HK-2 (cell line): Measurements from ENCODE around the gene CACTIN.
"Not testable (repeated sequence)": the region's sequence is repeated elsewhere in the genome, so short reads cannot be mapped to it uniquely, and the experiment has no call there.

Experiments used
- DNase-seq: peaks from one replicate; pipeline ENCODE4 v3.0.0-alpha.2; 2018; ENCODE audit not compliant: unreplicated experiment

CACTIN gene

DNA sequence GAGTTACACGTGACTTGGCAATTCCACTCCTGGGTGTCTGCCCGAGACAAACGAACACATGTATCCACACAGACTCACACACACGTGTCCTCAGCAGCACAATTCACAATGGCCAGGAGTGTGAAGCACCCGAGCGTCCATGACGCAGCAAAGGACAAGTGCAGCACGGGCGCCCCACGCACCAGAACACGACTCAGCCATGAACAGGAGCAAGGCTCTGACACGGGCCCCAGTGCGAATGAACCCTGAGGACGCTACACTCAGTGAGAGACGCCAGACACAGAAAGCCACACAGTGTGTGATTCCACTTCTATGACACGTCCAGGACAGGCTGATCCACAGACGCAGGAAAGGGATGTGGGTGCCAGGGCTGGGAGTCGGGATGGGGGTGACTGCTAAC lies 37.2 kb upstream of the CACTIN start:
- no peak for DNase-seq

DNA sequence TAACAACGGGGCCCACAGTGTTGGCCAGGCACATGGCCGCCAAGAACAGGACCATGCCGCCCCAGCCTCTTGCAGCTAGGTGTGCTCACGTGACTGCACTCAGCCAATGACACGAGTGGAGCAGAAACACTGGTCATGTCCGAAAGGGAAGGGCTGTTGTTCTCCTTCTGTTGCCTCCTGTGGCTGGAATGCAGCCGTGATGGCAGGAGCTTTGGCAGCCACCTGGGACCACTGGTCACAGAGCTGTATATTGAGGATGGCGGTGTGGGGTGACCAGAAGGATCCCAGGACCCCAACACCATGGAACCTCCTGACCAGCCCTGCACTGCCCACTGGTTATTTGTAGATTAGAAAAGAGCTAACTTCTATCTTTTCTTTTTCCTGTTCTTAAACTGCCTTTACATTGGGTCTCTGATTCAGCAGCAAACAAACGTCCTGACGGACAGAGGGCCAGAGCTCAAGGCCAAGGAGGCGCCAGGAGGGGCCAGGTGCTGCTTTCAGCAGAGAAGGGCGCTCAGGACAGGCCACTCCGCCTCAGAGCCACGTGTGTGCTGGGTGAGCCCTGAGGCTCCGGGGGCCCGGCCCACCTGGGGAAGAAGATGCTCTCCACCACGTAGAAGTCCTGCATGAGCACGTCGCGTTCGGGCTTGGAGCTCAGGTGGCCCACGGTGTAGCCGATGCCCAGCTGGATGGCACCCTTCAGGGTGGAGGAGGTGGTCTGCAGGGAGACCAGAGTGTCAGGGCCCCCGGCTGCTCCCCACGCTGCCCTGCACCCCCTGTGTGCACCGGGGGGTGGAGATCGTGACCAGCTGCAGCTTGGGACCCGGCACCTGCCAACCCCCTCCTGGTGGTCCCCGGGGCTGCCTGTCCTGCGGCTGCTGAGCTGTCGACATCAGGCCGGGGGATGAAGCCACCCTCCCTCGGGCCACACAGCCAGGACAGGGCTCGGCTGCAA lies 35.0 kb upstream of the CACTIN start:
- DNase-seq = no peak

DNA sequence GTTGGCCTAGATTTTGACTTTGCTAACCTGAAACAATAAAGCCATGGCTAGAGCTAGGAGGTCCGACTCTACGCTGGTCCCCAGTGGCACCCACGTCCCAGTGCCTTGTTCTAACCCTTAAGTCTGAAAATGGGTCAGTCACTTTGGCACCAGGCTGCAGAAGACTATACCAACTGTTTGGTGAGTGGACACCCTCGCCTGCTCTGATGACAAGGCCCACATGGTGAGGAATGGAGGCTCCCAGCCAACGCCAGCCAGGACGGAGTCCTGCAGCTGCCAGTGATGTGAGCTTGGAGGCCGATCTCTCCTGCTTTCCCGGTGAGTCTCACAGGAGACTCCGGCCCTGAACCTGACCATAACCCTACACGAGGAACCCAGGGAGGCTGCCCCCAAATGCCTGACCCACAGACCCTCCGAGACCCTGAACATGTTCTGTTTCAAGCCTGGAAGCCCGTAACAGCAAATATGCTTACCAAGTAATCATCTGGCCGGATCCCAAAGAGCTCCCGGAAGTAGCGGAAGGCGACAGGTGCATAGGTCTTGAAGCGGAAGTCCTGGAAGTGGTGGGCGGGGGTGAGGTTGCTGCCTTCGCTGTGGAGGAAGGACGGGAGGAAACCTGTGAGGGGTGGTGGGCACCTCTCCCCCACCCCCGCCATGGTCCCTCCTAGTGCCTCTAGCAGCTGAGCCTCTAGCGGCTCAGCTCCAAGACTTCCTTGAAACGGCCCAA lies 34.1 kb upstream of the CACTIN start:
- no peak for DNase-seq

DNA sequence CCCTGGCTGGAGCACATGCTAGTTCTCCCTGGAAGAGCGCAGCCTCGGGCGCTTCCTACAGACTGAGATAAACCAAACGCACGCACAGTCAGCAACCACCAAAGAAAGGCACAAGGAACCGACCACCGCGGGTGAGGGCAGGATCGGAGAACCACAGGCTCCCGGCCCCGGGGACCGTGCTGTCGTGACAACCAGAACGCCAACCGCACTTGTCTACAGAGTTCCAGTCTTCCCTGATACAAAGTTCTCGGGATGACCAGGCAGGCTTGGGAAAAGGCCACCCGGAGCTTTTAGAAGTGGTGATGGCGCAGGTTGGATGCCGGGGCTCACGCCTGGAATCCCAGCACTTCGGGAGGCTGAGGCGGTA lies 33.1 kb upstream of the CACTIN start:
- no peak for DNase-seq

DNA sequence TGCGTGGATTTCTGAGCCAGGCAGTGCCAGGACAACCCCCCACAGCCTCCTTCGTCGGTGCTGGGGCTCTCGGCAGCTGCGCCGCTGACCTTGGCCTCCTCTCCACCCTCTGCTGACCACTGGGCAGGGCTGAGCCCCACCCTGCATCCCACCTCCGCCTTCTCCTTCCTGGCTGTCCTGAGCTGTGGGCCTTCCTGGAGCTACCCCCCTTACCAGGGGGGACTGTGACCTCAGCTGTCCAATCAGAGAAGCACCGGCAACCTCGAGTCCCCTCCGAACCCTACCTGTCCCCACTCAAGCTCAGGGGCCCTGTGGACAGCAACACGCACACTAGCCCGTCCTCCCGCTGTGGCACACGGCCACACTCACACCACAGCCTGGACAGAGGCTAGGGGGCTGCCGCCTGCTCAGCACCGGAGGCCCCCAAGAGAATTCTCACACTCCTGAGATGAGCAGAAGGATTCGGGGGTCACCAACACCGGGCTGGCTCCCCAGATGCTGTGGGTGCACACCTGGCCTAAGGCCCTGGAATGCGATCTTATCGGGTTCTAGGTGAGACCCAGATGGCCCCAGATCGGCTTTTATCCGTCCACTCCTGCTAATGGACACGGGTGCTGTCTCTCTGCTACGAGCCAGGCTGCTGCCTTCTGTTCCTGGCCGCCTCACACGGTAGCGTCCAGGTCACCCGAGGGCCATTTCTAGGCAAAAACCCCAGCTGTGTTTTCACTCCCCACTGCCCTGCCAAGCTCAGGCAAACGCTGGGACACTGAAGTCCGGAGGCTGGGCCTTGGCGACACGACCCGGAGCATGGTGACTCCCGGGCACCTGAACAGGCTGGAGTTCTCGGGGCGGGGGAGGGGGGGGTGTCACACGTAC lies 32.5 kb upstream of the CACTIN start:
- no peak for DNase-seq

DNA sequence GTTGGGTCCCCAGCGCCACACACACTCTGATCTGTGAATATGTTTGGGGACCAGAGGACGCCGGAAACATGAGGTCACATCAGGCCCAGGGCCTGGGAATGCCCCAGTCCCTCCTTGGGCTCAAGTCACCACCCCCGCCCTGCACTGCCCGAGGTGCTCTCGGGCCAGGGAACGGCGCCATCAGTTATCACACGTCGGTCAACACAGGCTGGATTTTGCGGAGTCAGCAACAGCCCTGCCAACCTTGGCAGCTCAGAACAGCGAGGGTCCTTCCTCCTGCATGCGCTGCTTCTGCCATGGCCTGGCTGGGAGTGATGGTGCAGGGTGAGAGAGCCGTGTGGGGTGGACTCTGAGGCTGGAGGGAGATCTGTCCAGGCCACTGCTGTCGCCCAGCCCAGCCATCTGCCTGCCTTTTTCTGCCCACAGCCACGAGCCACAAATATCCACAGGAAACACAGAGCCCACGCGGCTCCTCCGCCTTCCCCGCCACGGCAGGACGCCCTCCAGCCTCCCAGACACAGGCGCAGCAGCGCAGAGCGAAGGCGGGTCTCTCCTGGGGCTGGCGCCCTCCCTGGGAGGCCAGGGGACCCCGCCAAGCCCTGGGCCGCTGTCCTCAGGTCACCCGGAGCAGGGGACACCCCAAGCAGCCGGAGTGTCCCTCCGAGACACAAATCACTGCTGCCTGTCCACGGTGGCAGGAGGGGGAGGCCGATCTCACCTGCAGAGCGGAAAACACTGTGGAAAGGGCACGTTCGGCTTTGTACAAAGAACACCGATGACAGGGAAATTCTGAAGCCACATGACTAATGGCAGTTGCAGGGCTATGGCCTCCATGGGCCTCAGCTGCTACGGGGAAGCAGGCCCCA lies 31.6 kb upstream of the CACTIN start:
- DNase-seq = no peak

DNA sequence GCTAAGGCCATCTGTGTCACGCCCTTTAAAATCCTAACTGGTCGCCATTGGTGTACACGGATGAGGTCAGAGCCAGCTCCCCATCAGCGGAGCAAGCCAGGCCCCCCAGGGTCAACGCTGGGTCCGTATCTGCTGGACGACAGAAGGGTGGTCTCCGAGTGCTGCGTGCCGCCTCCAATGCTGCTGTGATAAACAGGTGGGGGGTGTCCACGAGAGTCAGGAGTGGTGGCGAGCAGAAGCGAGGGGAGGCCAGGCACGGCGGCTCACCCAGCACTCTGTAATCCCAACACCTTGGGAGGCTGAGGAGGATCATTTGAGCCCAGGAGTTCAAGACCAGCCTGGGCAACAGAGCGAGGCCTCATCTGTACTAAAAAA lies 30.8 kb upstream of the CACTIN start:
- no peak for DNase-seq

DNA sequence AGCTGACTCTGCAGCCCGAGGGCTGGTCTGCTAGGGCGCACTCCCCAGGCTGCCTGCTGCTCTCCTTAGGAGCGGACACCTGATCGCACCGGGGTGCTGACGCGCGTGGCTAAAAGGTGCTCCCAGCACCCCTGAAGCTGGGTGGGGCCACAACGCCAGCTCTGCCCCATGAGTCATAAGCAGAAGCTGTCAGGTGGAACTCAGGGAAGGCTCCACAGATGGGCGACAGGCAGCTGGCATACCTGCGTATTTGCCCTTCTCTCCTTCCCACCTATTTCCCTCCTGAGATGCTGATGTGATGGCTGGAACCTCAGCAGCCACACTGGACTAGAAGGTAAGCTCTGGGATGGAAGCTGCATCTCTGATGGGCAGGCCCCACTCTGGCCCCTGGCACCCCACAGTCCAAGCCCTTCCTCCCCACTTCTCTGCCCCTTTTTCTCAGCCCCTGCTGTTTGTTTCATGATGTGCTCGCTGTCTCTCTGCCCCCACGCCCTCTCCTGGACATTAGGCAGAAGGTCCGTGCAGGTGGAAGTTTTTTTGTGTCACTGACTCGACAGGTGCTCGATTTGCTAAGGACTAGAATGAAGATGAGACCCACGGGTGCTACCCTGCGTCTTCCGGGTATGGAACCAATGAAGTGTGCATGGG lies 30.3 kb upstream of the CACTIN start:
- DNase-seq = no peak

DNA sequence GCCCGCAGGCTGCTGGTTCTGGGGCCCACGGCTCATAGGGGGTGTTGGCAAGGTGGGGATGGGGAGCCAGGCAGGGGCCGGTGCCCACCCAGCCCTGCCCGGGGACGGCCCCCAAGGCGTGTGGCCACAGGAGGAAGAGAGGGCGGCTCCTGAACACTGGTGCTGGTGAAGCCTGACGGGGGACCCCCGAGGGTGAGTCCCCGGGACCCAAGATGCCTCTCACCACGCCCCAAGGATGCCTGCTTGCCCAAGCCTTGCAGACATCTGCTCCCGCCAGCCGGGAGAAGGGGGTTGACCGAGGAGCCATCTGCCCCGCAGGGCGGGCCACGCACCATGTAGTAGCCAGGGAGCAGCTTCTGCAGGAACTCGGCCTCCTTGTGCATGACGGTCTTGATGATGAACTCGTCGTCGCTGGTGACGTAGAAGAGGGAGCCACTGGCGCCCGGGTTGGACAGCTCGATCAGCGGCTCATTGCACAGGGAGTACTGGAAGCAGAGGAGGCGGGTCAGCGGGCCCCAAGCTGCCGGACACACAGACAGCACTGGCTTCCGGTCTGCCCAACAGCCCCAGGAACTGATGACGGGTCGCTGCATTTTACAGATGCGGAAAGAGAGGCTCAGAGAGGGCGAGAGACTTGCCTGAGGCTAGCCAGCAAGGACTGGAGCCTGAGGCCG lies 29.6 kb upstream of the CACTIN start:
- DNase-seq = peak; percentile 68

DNA sequence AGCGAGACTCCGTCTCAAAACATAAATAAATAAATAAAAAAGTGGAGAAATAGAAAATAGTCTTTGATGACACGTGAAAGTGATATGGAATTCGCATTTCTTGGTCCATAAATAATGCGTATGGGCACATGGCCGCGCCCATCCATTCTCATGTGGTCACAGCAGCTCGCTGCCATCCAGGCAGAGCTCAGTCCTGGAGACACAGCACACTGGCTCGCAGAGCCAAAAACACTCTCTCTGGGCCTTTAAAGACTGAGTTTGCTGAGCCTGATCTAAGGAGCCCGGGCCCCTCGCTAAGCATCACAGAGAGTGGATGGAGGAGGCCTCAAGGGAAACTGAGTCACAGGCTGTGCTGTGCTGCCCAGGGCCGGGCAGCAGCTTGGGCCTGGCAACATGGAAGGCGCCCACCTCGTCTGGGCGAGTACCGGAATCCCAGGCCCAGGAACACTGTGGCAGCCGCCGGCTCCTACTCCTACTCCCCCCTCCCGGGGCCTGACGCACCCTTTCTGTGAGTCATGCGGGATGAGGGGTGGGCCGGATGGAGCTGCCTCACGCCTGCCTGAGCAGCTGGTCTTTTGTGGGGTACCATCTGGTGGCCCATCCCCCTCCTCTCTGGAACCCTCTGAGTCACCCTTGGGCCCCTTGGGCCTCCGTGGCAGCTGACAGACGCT lies 28.9 kb upstream of the CACTIN start:
- peak; percentile 92 for DNase-seq

DNA sequence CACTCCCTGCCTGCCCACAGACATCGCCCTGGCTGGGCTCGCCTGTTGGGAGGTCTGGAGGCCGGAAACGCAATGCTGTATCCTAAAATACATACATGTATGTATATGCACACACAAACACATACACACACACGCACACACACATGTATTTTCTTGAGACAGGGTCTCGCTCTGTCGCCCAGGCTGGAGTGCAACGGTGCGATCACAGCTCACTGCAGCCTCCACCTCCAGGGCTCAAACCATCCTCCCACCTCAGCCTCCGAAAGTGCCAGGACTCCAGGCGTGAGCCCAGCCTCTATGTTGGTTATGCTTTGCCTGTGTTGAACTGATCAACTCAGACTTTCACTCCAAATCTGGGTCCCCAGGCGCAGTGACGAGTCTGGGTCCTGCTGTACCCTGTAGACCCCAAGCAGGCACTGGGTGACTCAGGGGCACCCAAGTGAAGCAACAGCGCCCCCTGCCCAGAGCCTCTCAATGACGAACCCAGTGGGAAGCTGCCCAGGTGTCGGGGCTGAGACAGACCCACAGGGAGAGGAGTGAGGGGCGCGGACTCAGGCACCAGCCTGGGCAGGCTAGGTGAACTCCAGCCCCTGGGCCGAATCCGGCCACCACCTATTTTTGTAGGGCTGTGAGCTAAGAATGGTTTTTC lies 27.4 kb upstream of the CACTIN start:
- DNase-seq = no peak

DNA sequence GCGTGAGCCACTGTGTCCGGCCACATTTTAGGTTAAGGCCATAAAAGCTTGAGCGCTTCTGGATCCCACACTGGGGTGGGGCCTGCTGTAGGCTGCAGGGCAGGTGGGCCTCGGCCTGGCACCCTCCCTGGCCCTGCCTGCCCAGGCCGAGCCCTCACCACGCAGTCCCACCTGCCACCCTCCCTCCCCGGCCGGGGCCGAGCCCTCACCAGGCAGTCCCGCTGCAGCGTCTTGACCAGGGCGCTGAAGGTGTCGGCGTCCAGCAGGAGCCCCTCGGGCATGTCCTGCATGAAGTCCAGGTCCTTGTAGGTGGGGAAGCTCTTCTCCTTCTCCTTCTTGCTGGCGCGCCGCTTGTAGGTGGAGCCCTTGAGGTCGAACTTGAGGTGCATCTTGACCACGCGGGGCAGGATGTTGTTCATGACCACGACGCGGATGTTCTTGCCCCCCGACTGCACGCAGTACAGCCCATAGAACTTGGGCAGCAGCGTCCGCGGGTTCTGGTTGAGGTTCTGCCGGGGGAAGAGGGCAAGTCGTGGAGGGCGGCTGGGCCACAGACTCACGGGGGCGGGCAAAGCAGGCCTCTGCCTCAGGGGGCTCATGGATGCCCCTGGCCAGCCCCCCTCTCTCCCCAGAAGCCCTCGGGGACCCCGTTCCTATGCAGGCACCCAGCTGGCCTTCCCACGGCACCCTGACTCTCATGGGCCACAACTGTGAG lies 26.6 kb upstream of the CACTIN start:
- DNase-seq = no peak

DNA sequence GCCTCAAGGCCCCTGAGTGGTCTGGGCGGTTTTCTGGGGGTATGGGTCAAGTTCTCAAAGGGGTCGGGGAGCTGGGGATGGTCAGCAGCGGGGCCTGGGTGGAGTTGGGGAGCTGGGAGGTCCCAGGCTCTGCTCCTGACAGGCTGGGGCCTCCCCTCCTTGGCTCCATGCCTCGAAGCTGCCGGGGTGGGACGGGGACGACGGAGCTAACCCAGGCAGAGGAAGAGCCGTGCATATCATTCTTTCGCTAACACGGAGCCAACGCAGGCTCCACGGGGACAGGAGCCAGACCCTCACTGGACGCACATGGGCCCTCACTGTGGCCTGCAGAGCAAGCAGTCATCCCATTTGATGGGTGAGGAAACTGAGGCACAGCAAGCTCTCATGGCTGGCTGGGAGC lies 25.8 kb upstream of the CACTIN start:
- DNase-seq = no peak

DNA sequence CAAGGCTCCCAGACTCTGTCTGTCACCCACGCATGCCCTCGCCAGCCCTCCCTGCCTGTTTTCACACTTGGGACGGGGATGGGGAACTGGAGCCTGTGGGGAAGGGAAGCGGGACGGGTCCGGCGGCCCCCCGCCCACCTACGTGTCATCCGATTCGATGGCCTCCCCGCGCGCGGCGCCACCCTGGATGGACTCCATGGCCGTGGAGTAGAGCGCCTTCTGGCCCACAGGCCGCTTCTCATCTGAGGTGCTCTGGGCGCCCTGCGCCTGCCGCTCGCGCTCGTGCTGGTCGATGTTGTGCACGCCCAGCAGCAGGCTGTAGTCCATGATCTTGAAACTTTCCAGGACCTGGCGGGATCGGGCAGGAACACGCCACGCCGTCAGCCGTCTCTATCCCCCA lies 25.1 kb upstream of the CACTIN start:
- no peak for DNase-seq

DNA sequence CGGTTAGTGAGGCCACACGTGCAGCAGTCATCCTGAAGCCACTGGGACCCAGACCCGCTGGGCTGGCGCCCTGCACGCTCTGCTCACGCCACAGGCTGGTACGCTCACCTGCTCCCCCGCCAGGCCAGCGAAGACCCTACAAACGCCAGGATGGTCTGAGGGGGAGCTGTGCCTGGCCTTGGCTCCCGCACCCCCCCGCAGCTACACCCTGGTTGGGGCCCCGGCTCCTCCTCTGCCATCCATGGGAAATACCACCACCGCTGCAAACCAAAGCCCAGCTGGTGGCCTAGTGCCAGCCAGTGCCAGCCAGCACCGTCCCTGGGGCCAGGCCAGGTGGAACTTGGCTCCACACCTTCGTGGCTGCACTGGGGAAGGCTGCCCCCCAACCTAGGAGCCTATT lies 23.3 kb upstream of the CACTIN start:
- no peak for DNase-seq

DNA sequence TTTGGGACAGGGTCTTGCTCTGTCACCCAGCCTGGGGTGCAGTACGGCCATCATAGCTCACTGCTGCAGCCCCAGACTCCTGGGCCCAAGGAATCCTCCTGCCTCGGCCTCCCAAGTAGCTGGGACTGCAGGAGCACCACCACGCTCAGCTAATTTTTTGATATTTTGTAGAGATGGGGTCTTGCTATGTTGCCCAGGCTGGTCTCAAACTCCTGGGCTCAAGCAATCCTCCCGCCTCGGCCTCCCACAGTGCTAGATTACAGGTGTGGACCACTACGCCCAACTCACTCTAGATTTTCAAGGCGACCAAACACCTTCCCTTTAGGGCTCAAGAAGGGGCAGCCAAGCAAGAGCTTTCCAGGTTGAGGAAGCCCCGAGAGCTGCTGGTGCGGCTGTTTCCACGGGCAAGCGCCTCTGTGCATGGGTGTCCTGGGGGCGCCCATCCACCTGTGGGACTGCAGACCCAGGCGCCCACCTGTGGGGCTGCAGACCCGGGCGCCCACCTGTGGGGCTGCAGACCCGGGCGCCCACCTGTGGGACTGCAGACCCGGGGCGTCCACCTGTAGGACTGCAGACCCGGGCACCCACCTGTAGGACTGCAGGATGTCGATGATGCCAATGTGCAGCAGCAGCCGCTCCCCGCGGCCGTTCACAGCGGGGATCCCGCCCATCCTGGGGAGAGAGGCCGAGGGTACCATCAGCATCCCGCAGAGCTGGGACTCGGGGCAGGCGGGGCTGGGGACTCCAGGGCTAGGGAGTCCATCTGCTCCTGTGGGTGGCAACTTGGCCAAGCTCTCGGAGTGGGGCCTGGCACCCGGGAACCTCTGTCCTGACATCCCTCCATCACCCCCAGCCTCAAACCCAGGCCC lies 21.7 kb upstream of the CACTIN start:
- DNase-seq = no peak

DNA sequence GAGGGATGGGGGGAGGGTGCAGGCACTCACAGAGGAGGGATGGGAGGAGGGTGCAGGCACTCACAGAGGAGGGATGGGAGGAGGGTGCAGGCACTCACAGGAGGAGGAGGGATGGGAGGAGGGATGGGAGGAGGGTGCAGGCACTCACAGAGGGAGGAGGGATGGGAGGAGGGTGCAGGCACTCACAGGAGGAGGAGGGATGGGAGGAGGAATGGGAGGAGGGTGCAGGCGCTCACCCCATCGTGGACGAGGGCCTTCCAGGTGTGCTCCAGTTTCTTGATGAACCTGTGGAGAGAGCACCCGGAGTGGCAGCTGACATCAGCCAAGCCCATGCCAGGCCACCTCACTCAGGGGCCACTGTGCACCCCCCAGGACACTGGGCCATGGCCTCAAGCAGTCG lies 20.5 kb upstream of the CACTIN start:
- DNase-seq = not testable (repeated sequence)
